ENCODE measurements around the gene COL4A1.

DNA sequence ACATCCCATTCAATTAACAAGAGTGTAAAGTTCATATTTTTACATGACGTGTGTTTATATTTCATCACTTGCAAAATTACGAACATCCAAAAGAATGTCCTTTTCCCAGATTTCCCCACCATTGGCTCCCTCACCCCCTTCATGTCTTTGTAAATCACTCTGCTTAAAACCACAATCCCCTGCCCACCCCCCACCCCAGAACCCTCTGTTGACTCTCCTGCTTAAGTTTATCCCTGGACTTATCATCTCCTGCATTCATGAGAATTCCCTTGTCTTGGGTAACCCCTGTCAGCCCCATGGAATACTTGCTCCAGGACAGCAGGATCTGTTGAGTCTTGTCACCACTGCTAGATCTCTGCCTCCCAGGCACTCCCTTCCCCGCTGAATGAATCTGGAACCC, 109.9 kb downstream of the COL4A1 start:
- TF ChIP-seq ELF4 (IDR thresholded peaks at IDR 0.05) (no peak), SP1 (IDR thresholded peaks at IDR 0.05) (no peak)

Data from HEK293T (cell line).